B cell (primary cell): ENCODE measurements around the gene CCDC18. TPM values are rescaled to one million over a fixed set of nuclear protein-coding genes. Genes with fewer than 3 reads are reported as not detected.
"Not testable (repeated sequence)": the region's sequence is repeated elsewhere in the genome, so short reads cannot be mapped to it uniquely, and the experiment has no call there.

Experiments
- ATAC-seq: fragments of 200-7000 bp; cut with Tn5 transposase; one replicate; pipeline ENCODE4 v1.10.0; 2021; ENCODE audit warnings: low read depth, mild to moderate bottlenecking, moderate number of reproducible peaks, moderate library complexity
- CTCF ChIA-PET: fragments of 350-600 bp; sonication (Branson Sonifier 250); formaldehyde crosslinking; loops from one replicate; lab custom pipeline; 2021; ENCODE audit warnings: antibody characterized with exemption, inconsistent platforms; lab: Charles Lee
- POLR2A ChIA-PET: fragments of 350-600 bp; sonication (Branson Sonifier 250); formaldehyde crosslinking; loops from one replicate; lab custom pipeline; 2021; ENCODE audit warnings: antibody characterized with exemption; lab: Charles Lee
- DNase-seq: peaks from one replicate; pipeline ENCODE4 v3.0.0; 2013
- H2AFZ ChIP-seq: 2 replicates; pipeline ENCODE4 v1.6.1; 2012; ENCODE audit warnings: mild to moderate bottlenecking, low read depth, low read length; ENCODE audit not compliant: insufficient read depth, poor library complexity, severe bottlenecking
- H3K27ac ChIP-seq, 2 donors: 1 replicate in 1 of 2; 2 replicates in 1 of 2; pipeline ENCODE4 v1.5.1; 2012 to 2013; ENCODE audit warnings: low read length in 2 of 2, mild to moderate bottlenecking in 2 of 2, moderate library complexity in 1 of 2
- H3K27me3 ChIP-seq, 4 experiments: fragments of 200-600 bp in 1 of 4; sonication (generic) in 1 of 4; replicated peaks in 1 of 4; 1 replicate in 2 of 4; 2 replicates in 2 of 4; pipeline versions ENCODE4 v1.6.1 to v1.7.0; 2013 to 2016; ENCODE audit warnings: low read length in 3 of 4, mild to moderate bottlenecking in 2 of 4, mixed read lengths in 1 of 4, moderate library complexity in 1 of 4; ENCODE audit not compliant: insufficient read depth in 4 of 4, control insufficient read depth in 3 of 4; ENCODE audit errors: control extremely low read depth in 1 of 4
- H3K36me3 ChIP-seq, 2 experiments: replicated peaks in 1 of 2; 1 replicate in 1 of 2; 2 replicates in 1 of 2; pipeline versions ENCODE4 v1.6.1 to v1.7.1; 2013; ENCODE audit warnings: low read length in 1 of 2; ENCODE audit not compliant: insufficient read depth in 2 of 2, control insufficient read depth in 1 of 2; ENCODE audit errors: control extremely low read depth in 1 of 2, extremely low read depth in 1 of 2
- H3K4me1 ChIP-seq, 2 donors: fragments of 200-600 bp in 1 of 2; sonication (generic) in 1 of 2; 1 replicate in 1 of 2; 2 replicates in 1 of 2; pipeline versions ENCODE4 v1.5.1 to v1.6.1; 2013 to 2017; ENCODE audit warnings: low read length in 2 of 2; ENCODE audit not compliant: control insufficient read depth in 2 of 2, insufficient read depth in 2 of 2
- H3K4me2 ChIP-seq: replicated peaks from 2 replicates; pipeline ENCODE3; 2012; ENCODE audit warnings: mild to moderate bottlenecking, low read depth, low read length; ENCODE audit not compliant: poor library complexity, severe bottlenecking
- H3K4me3 ChIP-seq, 5 experiments: fragments of 200-600 bp in 1 of 5; sonication (generic) in 1 of 5; 1 replicate in 3 of 5; 2 replicates in 2 of 5; pipeline versions ENCODE4 v1.5.1 to v1.7.0; 2011 to 2016; ENCODE audit warnings: low read length in 4 of 5, mild to moderate bottlenecking in 4 of 5, low read depth in 2 of 5, control low read depth in 1 of 5, moderate library complexity in 1 of 5; ENCODE audit not compliant: insufficient read depth in 1 of 5; ENCODE audit errors: control extremely low read depth in 1 of 5, extremely low read depth in 1 of 5
- H3K79me2 ChIP-seq: fragments of 200-600 bp; sonication (generic); one replicate; pipeline ENCODE4 v1.6.0; 2016; ENCODE audit warnings: low read length; ENCODE audit not compliant: control insufficient read depth, insufficient read depth
- H3K9ac ChIP-seq: fragments of 200-600 bp; sonication (generic); 2 replicates; pipeline ENCODE4 v1.6.1; 2017; ENCODE audit warnings: mild to moderate bottlenecking, low read length, moderate library complexity
- H3K9me3 ChIP-seq, 3 donors: one replicate each; pipeline versions ENCODE4 v1.6.1 to v1.7.1; 2013; ENCODE audit warnings: low read length in 2 of 3; ENCODE audit not compliant: control insufficient read depth in 2 of 3, insufficient read depth in 1 of 3; ENCODE audit errors: control extremely low read depth in 1 of 3
- H4K20me1 ChIP-seq: 2 replicates; pipeline ENCODE4 v1.6.0; 2012; ENCODE audit warnings: mild to moderate bottlenecking, low read length; ENCODE audit not compliant: insufficient read depth, control insufficient read depth, poor library complexity, severe bottlenecking
- H3K27ac Mint-ChIP-seq: one replicate; pipeline ENCODE4 v1.8.0; 2021; ENCODE audit warnings: mixed read lengths
- H3K27me3 Mint-ChIP-seq: one replicate; pipeline ENCODE4 v1.8.0; 2021; ENCODE audit warnings: mixed read lengths
- H3K4me1 Mint-ChIP-seq: one replicate; pipeline ENCODE4 v1.8.0; 2021; ENCODE audit warnings: mixed read lengths
- H3K4me3 Mint-ChIP-seq: one replicate; pipeline ENCODE4 v1.8.0; 2021; ENCODE audit warnings: mixed read lengths
- H3K9me3 Mint-ChIP-seq: one replicate; pipeline ENCODE4 v1.8.0; 2022; ENCODE audit warnings: mixed read lengths; ENCODE audit not compliant: insufficient read depth
- EZH2 ChIP-seq: IDR thresholded peaks from 2 replicates; pipeline ENCODE4 v1.6.1; 2012; ENCODE audit warnings: borderline replicate concordance, low read depth, mild to moderate bottlenecking, moderate library complexity, low read length; ENCODE audit not compliant: insufficient read depth, poor library complexity, severe bottlenecking
- WGBS: methylation state at CpG from one replicate; pipeline ENCODE4 v1.1.5; 2013; ENCODE audit warnings: missing lambda C conversion rate; ENCODE audit not compliant: insufficient coverage; 5-methylcytosine and 5-hydroxymethylcytosine counted together
- intact Hi-C: fragments of 100-400 bp; cut with micrococcal nuclease; formaldehyde crosslinking; loops from one replicate; pipeline ENCODE4 v1.10.0; 2022
- polyA plus RNA-seq: library from polyadenylated mRNA; depleted of rRNA; stranded (reverse); fragments of >200 nt; gene quantifications from 2 replicates; pipeline ENCODE4 v1.2.3, GENCODE V29; 2012
- total RNA-seq, 2 donors: library from RNA; stranded (reverse); fragments of 120-200 nt in 1 of 2; gene quantifications; 1 replicate in 1 of 2; 2 replicates in 1 of 2; pipeline versions ENCODE4 v1.2.3 to v1.2.4, GENCODE V29; 2013 to 2022
- TF ChIP-seq, protein P1 (sequence below): fragments of 200-600 bp; IDR thresholded peaks from one replicate; pipeline ENCODE4 v1.8.0; 2022; ENCODE audit warnings: antibody characterized with exemption, mild to moderate bottlenecking

The CCDC18 gene
- total and polyA plus RNA-seq, 2 donors (not counting 1 experiment from before 2014, with no cell fraction given): 7.7 to 16.0 TPM

DNA sequence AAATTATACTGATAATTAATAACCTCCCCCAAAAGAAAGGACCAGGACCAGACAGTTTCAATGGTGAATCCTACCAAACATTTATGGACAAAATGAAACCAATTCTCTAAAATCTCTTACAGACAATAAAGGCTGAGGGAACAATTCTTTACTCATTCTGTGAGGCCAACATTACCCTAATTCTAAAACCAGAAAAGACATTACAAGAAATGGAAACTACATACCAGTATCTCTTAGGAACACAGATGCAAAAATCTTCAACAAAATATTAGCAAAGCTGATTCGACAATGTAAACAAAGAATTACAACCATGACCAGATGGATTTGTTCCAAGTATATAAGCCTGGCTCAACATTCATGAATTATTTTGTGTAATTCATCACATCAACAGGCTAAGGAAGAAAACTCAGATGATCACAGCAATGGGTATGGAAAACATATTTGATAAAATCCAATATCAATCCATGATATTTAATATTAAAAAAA lies 8.9 kb upstream of the CCDC18 start:
- Histone ChIP-seq H3K27me3 (no peaks in the 10 kb centered on the region), H3K9ac (peak overlapping the region; percentile 20), H4K20me1 (peaks cover 66% of the 10 kb centered on the region), H3K9me3 (peaks cover 0 to 12% (median 2%) of the 10 kb centered on the region in 3 donors), H3K79me2 (peaks cover 99% of the 10 kb centered on the region), H3K36me3 (peaks cover under 1 to 5% of the 10 kb centered on the region in 2 experiments), H3K4me2 (peak overlapping the region; percentile 58), H3K4me1 (peaks cover 11 to 29% of the 10 kb centered on the region in 2 donors), H2AFZ (no peak overlapping the region), H3K27ac (peak overlapping the region in 1 of 2 donors; percentile 3), H3K4me3 (peak overlapping the region in 1 of 5 experiments; percentile 43)
- H3K27ac Mint-ChIP-seq: no peak overlapping the region
- WGBS: no CpG with 5 or more reads among the region's 1 CpG
- DNase-seq (no peak), ATAC-seq (no peak)
- intact Hi-C loops: no loop called here
- H3K9me3 Mint-ChIP-seq: peaks cover 4% of the 10 kb centered on the region
- POLR2A ChIA-PET: no interaction called here
- CTCF ChIA-PET: no interaction called here
- H3K27me3 Mint-ChIP-seq: no peaks in the 10 kb centered on the region
- no peak for TF ChIP-seq EZH2
- TF ChIP-seq, protein P1, sequence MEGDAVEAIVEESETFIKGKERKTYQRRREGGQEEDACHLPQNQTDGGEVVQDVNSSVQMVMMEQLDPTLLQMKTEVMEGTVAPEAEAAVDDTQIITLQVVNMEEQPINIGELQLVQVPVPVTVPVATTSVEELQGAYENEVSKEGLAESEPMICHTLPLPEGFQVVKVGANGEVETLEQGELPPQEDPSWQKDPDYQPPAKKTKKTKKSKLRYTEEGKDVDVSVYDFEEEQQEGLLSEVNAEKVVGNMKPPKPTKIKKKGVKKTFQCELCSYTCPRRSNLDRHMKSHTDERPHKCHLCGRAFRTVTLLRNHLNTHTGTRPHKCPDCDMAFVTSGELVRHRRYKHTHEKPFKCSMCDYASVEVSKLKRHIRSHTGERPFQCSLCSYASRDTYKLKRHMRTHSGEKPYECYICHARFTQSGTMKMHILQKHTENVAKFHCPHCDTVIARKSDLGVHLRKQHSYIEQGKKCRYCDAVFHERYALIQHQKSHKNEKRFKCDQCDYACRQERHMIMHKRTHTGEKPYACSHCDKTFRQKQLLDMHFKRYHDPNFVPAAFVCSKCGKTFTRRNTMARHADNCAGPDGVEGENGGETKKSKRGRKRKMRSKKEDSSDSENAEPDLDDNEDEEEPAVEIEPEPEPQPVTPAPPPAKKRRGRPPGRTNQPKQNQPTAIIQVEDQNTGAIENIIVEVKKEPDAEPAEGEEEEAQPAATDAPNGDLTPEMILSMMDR: no peak
- H3K4me1 Mint-ChIP-seq: peaks cover 51% of the 10 kb centered on the region
- peak overlapping the region; percentile 80 for H3K4me3 Mint-ChIP-seq

DNA sequence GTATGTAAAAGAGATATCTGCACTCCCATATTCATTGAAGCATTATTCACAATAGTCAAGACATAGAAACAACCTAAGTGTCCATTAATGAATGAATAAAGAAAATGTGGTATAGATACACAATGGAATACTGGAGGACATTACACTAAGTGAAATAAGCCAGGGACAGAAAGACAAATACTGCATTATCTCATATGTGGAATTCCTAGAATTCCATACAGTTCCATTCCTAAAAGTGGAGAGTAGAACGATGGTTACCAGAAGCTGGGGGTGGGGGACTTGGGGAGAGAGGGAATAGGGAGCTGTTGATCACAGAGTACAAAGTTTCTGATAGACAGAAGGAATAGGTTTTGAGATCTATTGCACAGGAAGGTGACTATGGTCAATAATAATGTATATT lies 7.7 kb upstream of the CCDC18 start:
- H4K20me1 ChIP-seq: peaks cover 77% of the 10 kb centered on the region
- peaks cover 13 to 39% of the 10 kb centered on the region in 2 donors for H3K4me1 ChIP-seq
- ATAC-seq (no peak), DNase-seq (no peak)
- peaks cover 54% of the 10 kb centered on the region for H3K4me1 Mint-ChIP-seq
- H3K4me3 Mint-ChIP-seq: peak overlapping the region; percentile 1
- peaks cover 99% of the 10 kb centered on the region for H3K79me2 ChIP-seq
- ChIA-PET CTCF (no interaction called here), POLR2A (no interaction called here)
- H3K9me3 Mint-ChIP-seq: no peaks in the 10 kb centered on the region
- no peak overlapping the region for H3K4me3 ChIP-seq
- no peak overlapping the region for H3K27ac ChIP-seq
- TF ChIP-seq, protein P1: no peak
- H3K27me3 Mint-ChIP-seq: no peaks in the 10 kb centered on the region
- H3K9ac ChIP-seq: no peak overlapping the region
- H3K4me2 ChIP-seq: peak overlapping the region; percentile 58
- no peak overlapping the region for H2AFZ ChIP-seq
- peaks cover 0 to 4% of the 10 kb centered on the region in 2 experiments for H3K36me3 ChIP-seq
- H3K9me3 ChIP-seq: peaks cover 0 to 12% (median 2%) of the 10 kb centered on the region in 3 donors
- H3K27ac Mint-ChIP-seq: no peak overlapping the region
- no peaks in the 10 kb centered on the region for H3K27me3 ChIP-seq
- intact Hi-C loops: no loop called here
- no CpG with 5 or more reads among the region's 1 CpG for WGBS

DNA sequence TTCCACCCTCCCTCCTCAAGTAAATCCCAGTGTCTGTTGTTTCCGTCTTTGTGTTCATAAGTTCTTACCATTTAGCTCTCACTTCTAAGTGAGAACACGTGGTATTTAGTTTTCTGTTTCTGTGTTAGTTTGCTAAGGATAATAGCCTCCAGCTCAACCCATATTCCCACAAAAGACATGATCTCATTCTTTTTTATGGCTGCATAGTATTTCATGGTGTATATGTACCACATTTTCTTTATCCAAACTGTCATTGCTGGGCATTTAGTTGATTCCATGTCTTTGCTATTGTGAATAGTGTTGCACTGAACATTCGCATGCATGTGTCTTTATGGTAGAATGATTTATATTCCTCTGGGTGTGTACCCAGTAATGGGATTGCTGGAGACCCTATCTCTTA lies 5.9 kb upstream of the CCDC18 start:
- intact Hi-C loops, H3K27me3 ChIP-seq, H2AFZ ChIP-seq, H3K27ac Mint-ChIP-seq, DNase-seq, H3K36me3 ChIP-seq, H3K9ac ChIP-seq, H3K27ac ChIP-seq, H3K9me3 Mint-ChIP-seq, ATAC-seq, H3K27me3 Mint-ChIP-seq, POLR2A ChIA-PET, H3K4me3 Mint-ChIP-seq, H3K4me2 ChIP-seq, H3K4me3 ChIP-seq, CTCF ChIA-PET: not testable (repeated sequence)
- peaks cover 0 to 12% (median 0%) of the 10 kb centered on the region in 3 donors for H3K9me3 ChIP-seq
- H3K4me1 ChIP-seq: peaks cover 26 to 51% of the 10 kb centered on the region in 2 donors
- whole genome bisulfite sequencing: no CpG with 5 or more reads among the region's 3 CpGs
- H3K79me2 ChIP-seq: peaks cover 98% of the 10 kb centered on the region
- H3K4me1 Mint-ChIP-seq: peaks cover 53% of the 10 kb centered on the region
- peaks cover 82% of the 10 kb centered on the region for H4K20me1 ChIP-seq
